Endothelial cell of umbilical vein (primary cell): ENCODE results near the gene PAX6.

Experiments
- EZH2 ChIP-seq: IDR thresholded peaks from 2 replicates; pipeline ENCODE4 v1.6.1; 2012; ENCODE audit warnings: borderline replicate concordance, low read depth, mild to moderate bottlenecking, moderate library complexity, low read length, inconsistent platforms; ENCODE audit not compliant: severe bottlenecking
- POLR2A ChIP-seq: IDR thresholded peaks from 2 replicates; pipeline ENCODE4 v1.6.1; 2012; ENCODE audit warnings: low read depth, mild to moderate bottlenecking, control low read depth, low read length
- TF ChIP-seq, protein P1 (sequence below), 2 donors: IDR thresholded peaks; 1 replicate in 1 of 2; 2 replicates in 1 of 2; pipeline ENCODE4 v1.5.1; 2011; ENCODE audit warnings: low read length in 2 of 2, mild to moderate bottlenecking in 2 of 2, moderate library complexity in 2 of 2, control low read depth in 1 of 2, inconsistent platforms in 1 of 2, low read depth in 1 of 2; ENCODE audit not compliant: insufficient read depth in 1 of 2; ENCODE audit errors: extremely low read depth in 1 of 2

DNA sequence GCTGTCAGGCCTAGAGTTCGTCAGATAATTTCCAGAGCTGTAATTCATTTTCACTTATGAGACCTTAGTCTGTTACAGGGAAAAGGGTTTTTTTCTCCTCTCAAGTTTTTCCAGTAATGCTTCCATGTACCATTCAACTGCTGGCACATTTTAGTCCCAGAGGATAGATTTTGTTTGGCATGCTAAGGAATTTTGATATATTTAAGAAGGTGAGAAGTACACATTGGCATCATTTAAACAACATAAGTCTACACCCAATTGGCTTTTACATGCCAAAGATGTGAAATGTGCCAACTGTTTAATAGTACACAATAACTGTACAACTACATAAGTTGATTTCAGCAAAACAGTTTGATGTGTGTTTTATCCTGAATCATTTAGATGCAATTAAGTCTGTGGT lies 71.0 kb downstream of the PAX6 start:
- TF ChIP-seq, protein P1, sequence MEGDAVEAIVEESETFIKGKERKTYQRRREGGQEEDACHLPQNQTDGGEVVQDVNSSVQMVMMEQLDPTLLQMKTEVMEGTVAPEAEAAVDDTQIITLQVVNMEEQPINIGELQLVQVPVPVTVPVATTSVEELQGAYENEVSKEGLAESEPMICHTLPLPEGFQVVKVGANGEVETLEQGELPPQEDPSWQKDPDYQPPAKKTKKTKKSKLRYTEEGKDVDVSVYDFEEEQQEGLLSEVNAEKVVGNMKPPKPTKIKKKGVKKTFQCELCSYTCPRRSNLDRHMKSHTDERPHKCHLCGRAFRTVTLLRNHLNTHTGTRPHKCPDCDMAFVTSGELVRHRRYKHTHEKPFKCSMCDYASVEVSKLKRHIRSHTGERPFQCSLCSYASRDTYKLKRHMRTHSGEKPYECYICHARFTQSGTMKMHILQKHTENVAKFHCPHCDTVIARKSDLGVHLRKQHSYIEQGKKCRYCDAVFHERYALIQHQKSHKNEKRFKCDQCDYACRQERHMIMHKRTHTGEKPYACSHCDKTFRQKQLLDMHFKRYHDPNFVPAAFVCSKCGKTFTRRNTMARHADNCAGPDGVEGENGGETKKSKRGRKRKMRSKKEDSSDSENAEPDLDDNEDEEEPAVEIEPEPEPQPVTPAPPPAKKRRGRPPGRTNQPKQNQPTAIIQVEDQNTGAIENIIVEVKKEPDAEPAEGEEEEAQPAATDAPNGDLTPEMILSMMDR (IDR thresholded peaks at IDR 0.05; ENCODE audit: extremely low read depth in 1 of 2, insufficient read depth in 1 of 2, low read depth in 1 of 2, low read length in 2 of 2): no peak
- no peak for TF ChIP-seq POLR2A
- TF ChIP-seq EZH2: no peak
